Subcutaneous abdominal adipose tissue (tissue), 5 donors: ENCODE results near the gene STEAP3.

Source experiments
- H3K27ac ChIP-seq: one replicate; pipeline ENCODE4 v1.7.0; 2013; ENCODE audit warnings: low read depth, mild to moderate bottlenecking, inconsistent platforms, low read length, moderate library complexity
- H3K27me3 ChIP-seq, 5 donors: one replicate each; pipeline ENCODE4 v1.7.0; 2013; ENCODE audit warnings: low read length in 5 of 5, inconsistent platforms in 1 of 5; ENCODE audit not compliant: control insufficient read depth in 5 of 5, insufficient read depth in 4 of 5
- H3K36me3 ChIP-seq, 5 donors: one replicate each; pipeline ENCODE4 v1.7.0; 2013; ENCODE audit warnings: low read length in 5 of 5; ENCODE audit not compliant: control insufficient read depth in 5 of 5, insufficient read depth in 5 of 5
- H3K4me1 ChIP-seq, 5 donors: one replicate each; pipeline ENCODE4 v1.7.0; 2013; ENCODE audit warnings: low read length in 5 of 5, mild to moderate bottlenecking in 3 of 5, moderate library complexity in 1 of 5; ENCODE audit not compliant: control insufficient read depth in 5 of 5, insufficient read depth in 5 of 5
- H3K4me3 ChIP-seq, 5 donors: one replicate each; pipeline ENCODE4 v1.7.0; 2013; ENCODE audit warnings: low read length in 5 of 5, low read depth in 1 of 5
- H3K9ac ChIP-seq, 5 donors: one replicate each; pipeline ENCODE4 v1.7.0; 2013; ENCODE audit warnings: low read length in 5 of 5, mild to moderate bottlenecking in 4 of 5, moderate library complexity in 3 of 5
- H3K9me3 ChIP-seq, 5 donors: one replicate each; pipeline ENCODE4 v1.7.0; 2013; ENCODE audit warnings: low read length in 5 of 5; ENCODE audit not compliant: control insufficient read depth in 5 of 5
- donor health status: healthy.
- donor health status: healthy.
- donor health status: healthy.
- donor health status: healthy.
- donor health status: healthy.

Gene STEAP3

GRCh38 chr2:119232666-119232993, 9.0 kb downstream of the STEAP3 start:
- Histone ChIP-seq H3K27me3 (no peaks in the 10 kb centered on the region), H3K4me3 (no peak overlapping the region), H3K4me1 (peaks cover 0 to 11% (median 5%) of the 10 kb centered on the region in 5 donors), H3K9me3 (no peaks in the 10 kb centered on the region), H3K9ac (no peak overlapping the region), H3K27ac (no peak overlapping the region), H3K36me3 (no peaks in the 10 kb centered on the region)

GRCh38 chr2:119233326-119234020, 9.8 kb downstream of the STEAP3 start:
- Histone ChIP-seq H3K36me3 (no peaks in the 10 kb centered on the region), H3K4me1 (peaks cover 0 to 11% (median 5%) of the 10 kb centered on the region in 5 donors), H3K9ac (no peak overlapping the region), H3K9me3 (no peaks in the 10 kb centered on the region), H3K27ac (no peak overlapping the region), H3K4me3 (no peak overlapping the region), H3K27me3 (no peaks in the 10 kb centered on the region)

GRCh38 chr2:119234021-119235019, 10.7 kb downstream of the STEAP3 start:
- Histone ChIP-seq H3K9me3 (no peaks in the 10 kb centered on the region), H3K4me3 (no peak overlapping the region), H3K36me3 (no peaks in the 10 kb centered on the region), H3K27ac (no peak overlapping the region), H3K9ac (no peak overlapping the region), H3K27me3 (no peaks in the 10 kb centered on the region), H3K4me1 (peaks cover 0 to 11% (median 5%) of the 10 kb centered on the region in 5 donors)

- no peak overlapping the region for H3K4me3 ChIP-seq
- no peaks in the 10 kb centered on the region for H3K36me3 ChIP-seq
- no peaks in the 10 kb centered on the region for H3K9me3 ChIP-seq
- peaks cover 0 to 9% (median 7%) of the 10 kb centered on the region in 5 donors for H3K4me1 ChIP-seq
- H3K27ac ChIP-seq = no peak overlapping the region
- no peak overlapping the region for H3K9ac ChIP-seq
- no peaks in the 10 kb centered on the region for H3K27me3 ChIP-seq
These were observed 13.2 kb downstream of the STEAP3 start for GRCh38 chr2:119236796-119237195.

- no peak overlapping the region for H3K27ac ChIP-seq
- H3K36me3 ChIP-seq = peaks cover 0 to 3% (median under 1%) of the 10 kb centered on the region in 5 donors
- H3K27me3 ChIP-seq = no peaks in the 10 kb centered on the region
- peaks cover 0 to 3% (median 2%) of the 10 kb centered on the region in 5 donors for H3K9me3 ChIP-seq
- no peak overlapping the region for H3K9ac ChIP-seq
- H3K4me1 ChIP-seq = peaks cover 0 to 9% (median 7%) of the 10 kb centered on the region in 5 donors
- no peak overlapping the region for H3K4me3 ChIP-seq
These were observed 16.9 kb downstream of the STEAP3 start for GRCh38 chr2:119240311-119241204.

GRCh38 chr2:119241205-119241532, 17.5 kb downstream of the STEAP3 start:
- Histone ChIP-seq H3K9ac (no peak overlapping the region), H3K36me3 (peaks cover 0 to 8% (median 5%) of the 10 kb centered on the region in 5 donors), H3K27me3 (no peaks in the 10 kb centered on the region), H3K4me1 (peaks cover 0 to 9% (median 7%) of the 10 kb centered on the region in 5 donors), H3K4me3 (no peak overlapping the region), H3K9me3 (peaks cover 0 to 10% (median 6%) of the 10 kb centered on the region in 5 donors), H3K27ac (no peak overlapping the region)

GRCh38 chr2:119242276-119243119, 18.9 kb downstream of the STEAP3 start:
- H3K4me1 ChIP-seq = peaks cover 0 to 9% (median 7%) of the 10 kb centered on the region in 5 donors
- no peak overlapping the region for H3K9ac ChIP-seq
- H3K9me3 ChIP-seq = peaks cover 0 to 10% (median 6%) of the 10 kb centered on the region in 5 donors
- no peaks in the 10 kb centered on the region for H3K27me3 ChIP-seq
- peaks cover 0 to 20% (median 8%) of the 10 kb centered on the region in 5 donors for H3K36me3 ChIP-seq
- no peak overlapping the region for H3K4me3 ChIP-seq
- no peak overlapping the region for H3K27ac ChIP-seq

- Histone ChIP-seq H3K4me1 (peaks cover 0 to 9% (median 7%) of the 10 kb centered on the region in 5 donors), H3K9ac (no peak overlapping the region), H3K36me3 (peaks cover 0 to 32% (median 19%) of the 10 kb centered on the region in 5 donors), H3K27me3 (no peaks in the 10 kb centered on the region), H3K4me3 (no peak overlapping the region), H3K27ac (no peak overlapping the region), H3K9me3 (peaks cover 0 to 10% (median 6%) of the 10 kb centered on the region in 5 donors)
These were observed 20.0 kb downstream of the STEAP3 start for GRCh38 chr2:119243621-119244020.
